GM12878 (cell line): Measurements from ENCODE around the gene DAD1. TPM values are rescaled to one million over a fixed set of nuclear protein-coding genes. Genes with fewer than 3 reads are reported as not detected.
A peak's percentile ranks its signal among the peaks of the same experiment; 100 is the strongest.

Experiments used
- ASH2L ChIP-seq: fragments of 300-600, 200-600 bp; sonication (generic); IDR thresholded peaks from 2 replicates; pipeline ENCODE4 v1.6.1; 2017; ENCODE audit warnings: low read depth, mild to moderate bottlenecking, borderline replicate concordance
- ATF3 ChIP-seq: IDR thresholded peaks from 2 replicates; pipeline ENCODE4 v1.6.1; 2011; ENCODE audit warnings: low read depth, mild to moderate bottlenecking, low read length, moderate library complexity, borderline replicate concordance; ENCODE audit errors: extremely low read depth
- ATF7 ChIP-seq: fragments of 450-650 bp; IDR thresholded peaks from 2 replicates; pipeline ENCODE4 v1.6.1; 2016; ENCODE audit warnings: low read depth, mild to moderate bottlenecking
- BMI1 ChIP-seq: fragments of 450-650 bp; IDR thresholded peaks from 2 replicates; pipeline ENCODE4 v1.6.1; 2016; ENCODE audit warnings: mild to moderate bottlenecking, moderate library complexity, borderline replicate concordance
- CBX5 ChIP-seq: sonication (generic); IDR thresholded peaks from 2 replicates; pipeline ENCODE4 v1.6.1; 2016; ENCODE audit warnings: low read depth, moderate library complexity, mild to moderate bottlenecking, inconsistent platforms
- CHD2 ChIP-seq: IDR thresholded peaks from 2 replicates; pipeline ENCODE4 v1.6.1; 2011; ENCODE audit warnings: low read depth, low read length, improper control_type of control experiment, borderline replicate concordance
- CHD4 ChIP-seq: fragments of 200-600 bp; sonication (generic); IDR thresholded peaks from 2 replicates; pipeline ENCODE4 v1.6.1; 2016; ENCODE audit warnings: mild to moderate bottlenecking
- EP300 ChIP-seq, 2 experiments: fragments of 150-350 bp in 1 of 2; IDR thresholded peaks; 2 replicates each; pipeline ENCODE4 v1.6.1; 2011 to 2012; ENCODE audit warnings: low read depth in 2 of 2, low read length in 2 of 2, borderline replicate concordance in 1 of 2, improper control_type of control experiment in 1 of 2, inconsistent platforms in 1 of 2; ENCODE audit not compliant: control insufficient read depth in 1 of 2
- ESRRA ChIP-seq: IDR thresholded peaks from 2 replicates; pipeline ENCODE4 v1.6.1; 2012; ENCODE audit warnings: mild to moderate bottlenecking, low read length, improper control_type of control experiment
- FOS ChIP-seq: IDR thresholded peaks from 3 replicates; pipeline ENCODE4 v1.6.1; 2011; ENCODE audit warnings: borderline replicate concordance; ENCODE audit not compliant: insufficient read length; ENCODE audit errors: extremely low read depth
- GABPA ChIP-seq: IDR thresholded peaks from 2 replicates; pipeline ENCODE4 v1.6.1; 2014; ENCODE audit warnings: antibody characterized with exemption, low read depth, mild to moderate bottlenecking, inconsistent platforms
- HCFC1 ChIP-seq: fragments of 150-350 bp; IDR thresholded peaks from 2 replicates; pipeline ENCODE4 v1.6.1; 2014; ENCODE audit warnings: low read length
- IRF3 ChIP-seq: fragments of 450-650 bp; IDR thresholded peaks from 2 replicates; pipeline ENCODE4 v1.6.1; 2014; ENCODE audit warnings: mild to moderate bottlenecking
- IRF4 ChIP-seq: IDR thresholded peaks from 2 replicates; pipeline ENCODE4 v1.6.1; 2011; ENCODE audit warnings: low read depth, low read length
- JUNB ChIP-seq: IDR thresholded peaks from 2 replicates; pipeline ENCODE4 v1.6.1; 2016; ENCODE audit warnings: antibody characterized with exemption, mild to moderate bottlenecking
- MAX ChIP-seq: IDR thresholded peaks from 2 replicates; pipeline ENCODE4 v1.6.1; 2012; ENCODE audit warnings: low read depth, low read length, improper control_type of control experiment
- MTA2 ChIP-seq: fragments of 450-650 bp; IDR thresholded peaks from 2 replicates; pipeline ENCODE4 v1.6.1; 2016; ENCODE audit warnings: low read depth, mild to moderate bottlenecking, moderate library complexity
- NFYA ChIP-seq: IDR thresholded peaks from 2 replicates; pipeline ENCODE4 v1.6.1; 2011; ENCODE audit warnings: low read depth, mild to moderate bottlenecking, low read length, improper control_type of control experiment, borderline replicate concordance
- NR2F1 ChIP-seq: fragments of 450-650 bp; conservative IDR thresholded peaks from 2 replicates; pipeline ENCODE4 v1.6.1; 2017; ENCODE audit warnings: mild to moderate bottlenecking
- PAX8 ChIP-seq: fragments of 450-650 bp; IDR thresholded peaks from 2 replicates; pipeline ENCODE4 v1.6.1; 2017; ENCODE audit warnings: mild to moderate bottlenecking, moderate library complexity
- RELB ChIP-seq: fragments of 450-650 bp; IDR thresholded peaks from 2 replicates; pipeline ENCODE4 v1.6.1; 2017; ENCODE audit warnings: low read depth, mild to moderate bottlenecking, moderate library complexity
- RUNX3 ChIP-seq: IDR thresholded peaks from 2 replicates; pipeline ENCODE4 v1.6.1; 2012; ENCODE audit warnings: low read length, inconsistent platforms
- SP1 ChIP-seq: IDR thresholded peaks from one replicate; pipeline ENCODE4 v1.6.1; 2011; ENCODE audit warnings: low read depth, low read length
- SREBF1 ChIP-seq: IDR thresholded peaks from 2 replicates; pipeline ENCODE4 v1.6.1; 2012; ENCODE audit warnings: mild to moderate bottlenecking, low read length
- SUZ12 ChIP-seq: fragments of 200-600 bp; sonication (generic); IDR thresholded peaks from one replicate; pipeline ENCODE4 v1.6.1; 2018; ENCODE audit warnings: antibody characterized with exemption, mild to moderate bottlenecking; ENCODE audit not compliant: unreplicated experiment
- TCF12 ChIP-seq: IDR thresholded peaks from 2 replicates; pipeline ENCODE4 v1.6.1; 2011; ENCODE audit warnings: low read depth, mild to moderate bottlenecking, low read length
- WRNIP1 ChIP-seq: IDR thresholded peaks from 2 replicates; pipeline ENCODE4 v1.6.1; 2011; ENCODE audit warnings: low read depth, low read length, improper control_type of control experiment, borderline replicate concordance
- ZBTB11 ChIP-seq: fragments of 450-650 bp; formaldehyde crosslinking; IDR thresholded peaks from 2 replicates; pipeline ENCODE4 v1.5.0; 2022; ENCODE audit warnings: mild to moderate bottlenecking, missing genetic modification characterization
- polyA plus RNA-seq, 11 experiments: library from polyadenylated mRNA; depleted of rRNA in 4 of 11; unstranded in 6 of 11; stranded (reverse) in 5 of 11; fragments of >200 nt; fragmentation: Nextera tagmentation in 4 of 11; fragmentation: Illumina TruSeq in 1 of 11; extraction: Ambion mirVana in 4 of 11; extraction: Trizol in 1 of 11; gene quantifications; 1 replicate in 1 of 11; 2 replicates in 10 of 11; pipeline versions ENCODE4 v1.2.1 to v1.2.3, GENCODE V29; 2011 to 2016; ENCODE audit warnings: inconsistent platforms in 2 of 11, missing spikeins in 2 of 11, low read depth in 1 of 11
- total RNA-seq, 4 experiments: library from RNA; depleted of rRNA in 3 of 4; stranded (reverse); fragments of >200 nt in 3 of 4; fragmentation: Illumina TruSeq in 1 of 4; extraction: Trizol in 1 of 4; gene quantifications; 2 replicates each; pipeline versions ENCODE4 v1.2.1 to v1.2.3, GENCODE V29; 2013 to 2021

The DAD1 gene
- total and polyA plus RNA-seq, 10 of the 15 experiments (the other 5 are each of a cell fraction or from before 2014, with no cell fraction given): 161 to 920 (median 319) TPM

GRCh38 chr14:22567437-22567836, 21.6 kb downstream of the DAD1 start (continued):
- TF ChIP-seq GABPA (no peak), RELB (no peak), JUNB (no peak), NFYA (no peak), FOS (no peak), MAX (no peak), CHD4 (no peak), IRF4 (no peak), SUZ12 (no peak), PAX8 (no peak), HCFC1 (no peak), RUNX3 (peak; percentile 82), EP300 (IDR thresholded peaks at IDR 0.05; ENCODE audit: borderline replicate concordance in 1 of 2, control insufficient read depth in 1 of 2, low read depth in 2 of 2, low read length in 2 of 2) (no peak), WRNIP1 (no peak), SP1 (no peak), MTA2 (peak; percentile 51), BMI1 (0 out of 2 replicates have a peak, but pooled peaks have one; percentile 16), ATF3 (no peak), ZBTB11 (CRISPR knock-in tag) (no peak), NR2F1 (0 out of 2 replicates have a peak, but pooled peaks have one; percentile 19), CBX5 (no peak), ESRRA (no peak), ASH2L (no peak), IRF3 (no peak), TCF12 (no peak), ATF7 (0 out of 2 replicates have a peak, but pooled peaks have one; percentile 16), SREBF1 (no peak), CHD2 (no peak)
